ENCODE results near the gene HOOK1. TPM values are rescaled to one million over a fixed set of nuclear protein-coding genes. Genes with fewer than 3 reads are reported as not detected.

The HOOK1 gene
- total RNA-seq, 1 experiment from 2014 or later, result 272 TPM

GRCh38 chr1:59892841-59893811 is 78.4 kb downstream of the HOOK1 start:
- Histone ChIP-seq H3K27ac (ENCODE audit: low read depth, low read length, poor library complexity, severe bottlenecking) (no peak overlapping the region), H3K27me3 (replicated peaks; ENCODE audit: insufficient read depth, low read depth, low read length, poor library complexity) (no peaks in the 10 kb centered on the region), H3K36me3 (ENCODE audit: insufficient read depth, low read length, poor library complexity, severe bottlenecking) (no peaks in the 10 kb centered on the region), H3K4me1 (ENCODE audit: insufficient read depth, low read length, poor library complexity, severe bottlenecking) (no peaks in the 10 kb centered on the region), H3K9me3 (ENCODE audit: low read depth, low read length, poor library complexity, severe bottlenecking) (peaks cover 14% of the 10 kb centered on the region), H3K4me3 (ENCODE audit: low read depth, low read length, poor library complexity, severe bottlenecking) (no peak overlapping the region)
- no TSS peak for BruUV-seq (replicated peaks)
- DNase-seq (ENCODE audit: low spot score), result no peak
- TF ChIP-seq EZH2 (IDR thresholded peaks at IDR 0.05; ENCODE audit: borderline replicate concordance, low read depth, low read length, poor library complexity, severe bottlenecking) (no peak), CTCF (conservative IDR thresholded peaks at IDR 0.05; ENCODE audit: low read depth, low read length) (no peak)
- CTCF ChIA-PET, result interaction anchor here (0.6 kb wide), 1 partner anchor 53 kb away, joined by 4 read pairs; no protein-coding TSS in a partner anchor
- intact Hi-C loops (cut with micrococcal nuclease; ENCODE audit: unreplicated experiment), result no loop called here
- POLR2A ChIA-PET (ENCODE audit: low non-redundant PET), result interaction anchor here (0.6 kb wide), 1 partner anchor 31 kb away, joined by 4 read pairs; no protein-coding TSS in a partner anchor

DNA sequence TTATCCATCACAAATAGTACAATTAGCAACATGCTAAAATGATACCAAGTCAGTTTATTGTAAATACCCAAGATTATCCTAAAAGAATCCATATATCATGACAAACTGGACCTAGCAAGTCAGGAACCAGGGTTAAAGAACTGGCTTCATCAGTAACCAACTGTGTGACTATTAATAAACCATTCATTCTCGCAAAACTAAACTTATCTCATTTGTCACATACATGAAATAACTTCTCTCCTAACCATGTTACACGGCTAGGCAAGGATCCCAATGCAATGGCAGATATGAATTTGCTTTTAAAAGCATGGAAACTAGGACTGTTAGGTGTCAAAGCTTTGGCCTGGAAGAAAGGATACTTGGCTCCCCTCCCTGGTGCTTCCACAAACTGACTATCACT is 82.4 kb downstream of the HOOK1 start:
- intact Hi-C loops (cut with micrococcal nuclease; ENCODE audit: unreplicated experiment), result no loop called here
- no peak for DNase-seq (ENCODE audit: low spot score)
- no TSS peak for BruUV-seq (replicated peaks)
- H3K36me3 ChIP-seq (ENCODE audit: insufficient read depth, low read length, poor library complexity, severe bottlenecking), result no peaks in the 10 kb centered on the region
- POLR2A ChIA-PET (ENCODE audit: low non-redundant PET), result no interaction called here
- H3K4me3 ChIP-seq (ENCODE audit: low read depth, low read length, poor library complexity, severe bottlenecking), result no peak overlapping the region
- H3K4me1 ChIP-seq (ENCODE audit: insufficient read depth, low read length, poor library complexity, severe bottlenecking), result no peaks in the 10 kb centered on the region
- CTCF ChIA-PET, result no interaction called here
- TF ChIP-seq CTCF (conservative IDR thresholded peaks at IDR 0.05; ENCODE audit: low read depth, low read length) (no peak), EZH2 (IDR thresholded peaks at IDR 0.05; ENCODE audit: borderline replicate concordance, low read depth, low read length, poor library complexity, severe bottlenecking) (no peak)
- no peaks in the 10 kb centered on the region for H3K9me3 ChIP-seq (ENCODE audit: low read depth, low read length, poor library complexity, severe bottlenecking)
- no peak overlapping the region for H3K27ac ChIP-seq (ENCODE audit: low read depth, low read length, poor library complexity, severe bottlenecking)
- no peaks in the 10 kb centered on the region for H3K27me3 ChIP-seq (replicated peaks; ENCODE audit: insufficient read depth, low read depth, low read length, poor library complexity)

- intact Hi-C loops (cut with micrococcal nuclease; ENCODE audit: unreplicated experiment), result no loop called here
Observed at GRCh38 chr1:59898927-59899326, 84.2 kb downstream of the HOOK1 start.

More at GRCh38 chr1:59898927-59899326, 84.2 kb downstream of the HOOK1 start:
- CTCF ChIA-PET, result no interaction called here
- H3K4me1 ChIP-seq (ENCODE audit: insufficient read depth, low read length, poor library complexity, severe bottlenecking), result no peaks in the 10 kb centered on the region
- H3K27ac ChIP-seq (ENCODE audit: low read depth, low read length, poor library complexity, severe bottlenecking), result no peak overlapping the region
- BruUV-seq (replicated peaks), result no TSS peak
- H3K27me3 ChIP-seq (replicated peaks; ENCODE audit: insufficient read depth, low read depth, low read length, poor library complexity), result no peaks in the 10 kb centered on the region
- DNase-seq (ENCODE audit: low spot score), result no peak
- POLR2A ChIA-PET (ENCODE audit: low non-redundant PET), result no interaction called here
- no peaks in the 10 kb centered on the region for H3K9me3 ChIP-seq (ENCODE audit: low read depth, low read length, poor library complexity, severe bottlenecking)
- no peak overlapping the region for H3K4me3 ChIP-seq (ENCODE audit: low read depth, low read length, poor library complexity, severe bottlenecking)
- no peaks in the 10 kb centered on the region for H3K36me3 ChIP-seq (ENCODE audit: insufficient read depth, low read length, poor library complexity, severe bottlenecking)
- TF ChIP-seq CTCF (conservative IDR thresholded peaks at IDR 0.05; ENCODE audit: low read depth, low read length) (no peak), EZH2 (IDR thresholded peaks at IDR 0.05; ENCODE audit: borderline replicate concordance, low read depth, low read length, poor library complexity, severe bottlenecking) (no peak)

Measured in A673 (cell line).